Stimulated activated naive CD4-positive, alpha-beta T cell treated with Interleukin-2 at 50 U/mL for 16 hours (primary cell): ENCODE measurements around the gene PGM2L1.
"Not testable (repeated sequence)": the region's sequence is repeated elsewhere in the genome, so short reads cannot be mapped to it uniquely, and the experiment has no call there.

Experiments used
- DNase-seq: peaks from one replicate; lab custom pipeline; 2025; lab: John Stamatoyannopoulos, UW

The PGM2L1 gene

DNA sequence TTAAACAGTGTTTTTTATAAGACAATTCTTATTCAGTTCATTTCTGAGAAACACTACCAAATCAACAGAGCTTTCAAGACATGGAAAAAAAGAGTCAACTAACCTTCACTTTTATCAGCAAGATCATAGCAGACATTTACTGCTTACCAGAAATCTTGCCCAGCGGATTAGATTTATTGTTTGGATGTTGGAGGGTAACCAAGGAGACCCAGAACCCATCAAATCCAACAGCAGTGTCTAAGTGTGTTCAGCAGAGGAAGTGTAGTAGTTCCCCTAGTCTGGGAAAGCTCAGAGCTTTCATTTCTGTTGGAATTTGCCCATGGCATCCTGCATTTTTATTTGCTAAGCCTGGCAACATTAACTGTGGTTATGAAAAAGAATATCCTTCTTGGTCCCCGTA lies 2.4 kb upstream of the PGM2L1 start:
- DNase-seq: no peak

GRCh38 chr11:74397501-74398243 lies 561 bp downstream of the PGM2L1 start:
- peak; percentile 12 for DNase-seq

- DNase-seq: no peak
These were observed 6.0 kb downstream of the PGM2L1 start for GRCh38 chr11:74392256-74392655.

GRCh38 chr11:74391193-74391592 lies 7.0 kb downstream of the PGM2L1 start:
- DNase-seq: no peak

DNA sequence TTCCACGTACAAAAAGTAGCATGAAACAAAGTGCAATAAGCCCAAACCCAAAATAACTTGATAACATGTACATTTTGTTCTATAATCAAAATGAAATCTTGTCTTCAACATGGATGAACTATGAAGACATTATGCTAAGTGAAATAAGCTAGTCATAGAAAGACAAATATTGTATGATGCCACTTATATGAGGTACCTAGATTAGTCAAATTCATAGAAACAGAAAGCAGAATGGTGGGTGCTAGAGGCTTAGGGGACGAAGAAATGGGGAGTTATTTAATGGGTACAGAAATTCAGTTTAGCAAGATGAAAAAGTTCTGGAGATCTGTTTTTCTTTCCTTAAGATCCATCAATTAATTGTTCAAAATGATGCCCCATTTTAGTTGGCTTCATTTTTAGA lies 7.5 kb downstream of the PGM2L1 start:
- DNase-seq: no peak

DNA sequence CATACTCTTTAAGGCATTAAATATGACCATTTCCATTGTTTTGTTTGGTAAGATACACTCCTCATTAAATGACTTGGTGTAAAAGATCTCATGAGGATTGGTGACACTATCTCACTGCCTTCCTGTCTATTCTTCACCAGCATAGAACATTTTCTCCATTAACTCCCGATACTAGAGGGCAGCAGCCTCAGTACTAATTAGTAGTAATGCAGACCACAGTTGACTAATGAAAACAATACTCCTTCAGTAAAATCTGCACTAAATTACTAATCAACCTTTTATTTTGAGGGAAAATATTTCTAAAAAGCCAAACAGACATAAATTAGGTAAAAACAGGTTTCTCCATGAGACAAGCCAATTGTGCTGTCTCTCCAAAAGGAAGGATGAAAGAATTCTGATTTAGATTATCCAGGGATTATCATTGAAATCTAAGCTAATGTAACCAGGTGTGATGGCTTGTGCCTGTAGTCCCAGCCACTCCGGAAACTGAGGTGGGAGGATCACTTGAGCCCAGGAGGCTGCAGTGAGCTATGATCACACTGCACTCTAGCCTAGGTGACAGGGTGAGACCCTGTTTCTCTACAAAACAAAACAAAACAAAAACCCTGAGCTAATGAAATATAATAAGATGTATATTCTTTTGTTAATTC lies 9.4 kb downstream of the PGM2L1 start:
- DNase-seq: peak; percentile 40

GRCh38 chr11:74384641-74385040 lies 13.6 kb downstream of the PGM2L1 start:
- no peak for DNase-seq

GRCh38 chr11:74380746-74381439 lies 17.3 kb downstream of the PGM2L1 start:
- no peak for DNase-seq

DNA sequence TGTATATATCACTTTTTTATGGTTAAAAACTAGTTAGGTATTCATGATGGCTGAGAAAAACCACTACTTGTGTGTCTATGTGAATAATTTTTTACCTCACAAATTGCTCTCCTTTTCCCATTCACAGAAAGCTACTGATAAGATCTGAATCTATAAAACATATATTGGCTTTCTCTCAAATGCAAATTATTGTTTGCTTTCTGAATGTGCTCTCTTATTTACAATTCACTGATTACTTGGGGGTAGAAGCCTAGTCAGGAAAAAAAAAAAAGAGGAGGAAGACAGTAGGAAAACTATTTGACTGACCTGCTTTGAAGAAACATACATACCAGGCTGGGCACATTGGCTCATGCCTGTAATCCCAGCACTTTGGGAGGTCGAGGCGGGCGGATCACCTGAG lies 20.5 kb downstream of the PGM2L1 start:
- DNase-seq: no peak

GRCh38 chr11:74373382-74373781 lies 24.9 kb downstream of the PGM2L1 start:
- DNase-seq: no peak

DNA sequence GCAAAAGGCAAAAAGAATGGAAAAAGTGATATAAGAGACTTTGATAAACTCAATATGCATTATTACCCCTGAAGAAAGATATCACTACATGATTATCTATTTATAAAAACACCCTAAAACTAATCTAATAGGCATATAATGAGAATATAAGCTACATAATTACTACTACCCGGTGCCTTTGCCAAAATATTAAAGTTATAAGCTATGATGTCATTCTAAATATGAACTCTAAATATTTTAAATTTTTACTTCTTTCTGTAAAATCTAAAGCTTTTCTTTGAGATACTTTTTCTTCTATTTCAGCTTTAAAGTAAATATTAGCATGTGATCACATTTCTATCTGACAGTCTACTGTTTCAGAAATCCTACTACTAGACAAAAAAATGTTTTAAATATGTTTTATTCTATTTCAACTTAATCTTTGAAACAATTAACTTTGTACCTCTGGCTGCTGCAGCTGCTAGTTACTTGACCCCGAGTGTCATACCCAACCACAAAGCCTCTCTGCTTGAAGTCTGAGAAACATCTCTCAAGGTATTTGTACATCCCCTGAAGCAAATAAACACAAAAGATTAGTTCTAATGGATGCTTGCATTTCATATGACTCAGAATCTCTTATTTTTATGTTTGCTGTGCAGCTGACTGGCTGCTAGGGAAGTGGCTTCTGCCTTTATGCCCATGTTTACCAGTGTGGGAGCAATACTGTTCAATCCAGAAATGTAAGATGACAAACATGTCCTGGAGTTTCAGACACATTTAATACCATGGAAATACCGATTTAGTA lies 26.8 kb downstream of the PGM2L1 start:
- DNase-seq: no peak

- no peak for DNase-seq
These were observed 28.1 kb downstream of the PGM2L1 start for GRCh38 chr11:74370123-74370522.

DNA sequence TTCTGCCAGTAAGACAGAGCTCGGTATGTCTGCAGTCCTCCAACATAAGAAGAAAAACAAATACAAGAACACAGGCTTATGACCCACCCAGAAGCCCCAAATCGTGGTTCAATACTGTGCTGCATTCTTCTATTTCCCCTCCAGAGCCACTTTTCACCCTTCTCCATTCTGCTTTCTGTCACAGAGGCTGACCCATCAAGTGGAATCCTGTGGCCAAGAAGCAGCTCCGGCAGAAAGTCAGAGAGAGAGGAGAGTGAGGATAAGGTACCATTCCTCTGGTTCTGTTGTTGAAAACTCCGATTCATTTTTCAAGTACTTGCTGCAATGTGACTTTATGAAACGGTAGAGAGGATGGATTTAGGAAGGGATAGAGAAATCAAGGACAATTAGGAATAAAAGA lies 30.4 kb downstream of the PGM2L1 start:
- DNase-seq: no peak

DNA sequence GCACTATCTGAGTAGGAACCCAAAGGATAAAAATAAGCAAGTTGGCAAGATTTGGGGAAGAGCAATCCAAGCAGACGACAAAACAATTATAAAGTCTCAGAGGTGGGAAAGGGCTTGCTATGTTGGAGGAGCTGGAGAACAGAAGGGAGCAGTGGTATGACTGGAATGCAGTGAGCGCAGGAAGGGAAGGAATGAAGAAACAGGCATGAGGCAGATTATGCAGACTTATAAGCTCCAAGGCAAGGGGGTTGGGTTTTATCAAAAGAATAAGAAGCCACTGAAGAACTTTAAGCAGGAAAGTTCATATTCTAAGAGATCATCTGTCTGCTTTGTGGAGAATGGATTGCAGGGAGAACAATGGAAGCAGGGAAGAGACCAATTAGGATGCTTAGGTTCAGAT lies 31.7 kb downstream of the PGM2L1 start:
- no peak for DNase-seq

DNA sequence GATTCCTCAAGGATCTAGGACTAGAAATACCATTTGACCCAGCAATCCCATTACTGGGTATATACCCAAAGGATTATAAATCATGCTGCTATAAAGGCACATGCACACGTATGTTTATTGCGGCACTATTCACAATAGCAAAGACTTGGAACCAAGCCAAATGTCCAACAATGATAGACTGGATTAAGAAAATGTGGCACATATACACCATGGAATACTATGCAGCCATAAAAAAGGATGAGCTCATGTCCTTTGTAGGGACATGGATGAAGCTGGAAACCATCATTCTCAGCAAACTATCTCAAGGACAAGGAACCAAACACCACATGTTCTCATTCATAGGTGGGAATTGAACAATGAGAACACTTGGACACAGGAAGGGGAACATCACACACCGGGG lies 32.4 kb downstream of the PGM2L1 start:
- not testable (repeated sequence) for DNase-seq

GRCh38 chr11:74357449-74357848 lies 40.8 kb downstream of the PGM2L1 start:
- DNase-seq: no peak

DNA sequence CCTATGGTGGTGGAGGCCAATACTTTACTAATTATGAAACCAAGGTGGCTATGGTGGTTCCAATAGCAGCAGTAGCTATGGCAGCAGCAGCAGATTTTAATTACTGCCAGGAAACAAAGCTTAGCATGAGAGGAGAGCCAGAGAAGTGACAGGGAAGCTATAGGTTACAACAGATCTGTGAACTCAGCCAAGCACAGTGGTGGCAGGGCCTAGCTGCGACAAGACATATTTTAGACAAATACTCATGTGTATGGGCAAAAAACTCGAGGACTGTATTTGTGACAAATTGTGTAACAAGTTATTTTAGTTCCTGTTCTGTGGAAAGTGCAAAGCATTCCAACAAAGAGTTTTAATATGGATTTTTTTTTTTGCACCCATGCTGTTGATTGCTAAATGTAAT lies 42.6 kb downstream of the PGM2L1 start:
- no peak for DNase-seq

DNA sequence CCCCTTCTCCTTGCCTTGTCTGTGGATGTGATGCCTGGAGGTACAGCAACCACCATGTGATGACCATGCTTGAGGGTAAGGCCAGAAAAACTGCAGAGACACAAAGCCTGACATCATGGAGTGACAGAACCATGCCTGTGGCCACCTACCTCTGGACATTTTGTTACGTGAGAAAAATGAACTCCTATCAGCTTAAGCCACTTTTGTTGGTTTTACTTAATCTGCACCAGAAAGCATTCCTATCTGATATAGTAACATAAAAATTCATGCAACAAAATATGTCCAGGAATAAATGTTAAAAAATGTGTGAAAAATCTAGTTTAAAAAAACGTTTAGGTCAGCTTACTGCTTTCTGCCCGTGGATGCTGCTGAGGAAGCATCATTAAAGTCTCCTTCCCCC lies 44.2 kb downstream of the PGM2L1 start:
- no peak for DNase-seq

GRCh38 chr11:74347381-74347780 lies 50.9 kb downstream of the PGM2L1 start:
- no peak for DNase-seq

- no peak for DNase-seq
These were observed 52.8 kb downstream of the PGM2L1 start for GRCh38 chr11:74345420-74345819.

DNA sequence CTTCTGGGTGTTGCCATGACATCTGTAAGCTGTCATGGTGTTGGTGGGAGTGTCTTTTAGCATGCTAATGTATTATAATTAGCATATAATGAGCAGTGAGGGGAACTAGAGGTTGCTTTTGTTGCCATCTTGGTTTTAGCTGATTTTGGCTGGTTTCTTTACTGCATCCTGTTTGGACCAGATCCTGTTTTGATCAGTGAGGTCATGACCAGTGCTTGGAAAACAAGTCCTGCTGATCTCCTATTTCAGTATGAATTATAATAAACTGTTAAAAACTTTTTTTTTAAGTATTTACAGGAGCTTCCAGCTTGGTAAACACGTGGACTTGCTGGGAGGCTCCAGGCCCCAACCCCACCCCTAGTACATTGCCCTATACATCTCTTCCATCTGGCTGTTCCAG lies 56.3 kb downstream of the PGM2L1 start:
- DNase-seq: no peak

GRCh38 chr11:74339619-74340018 lies 58.6 kb downstream of the PGM2L1 start:
- no peak for DNase-seq
